Smooth muscle cell (in vitro differentiated cells): ENCODE results near the gene SPATC1L. TPM values are rescaled to one million over a fixed set of nuclear protein-coding genes. Genes with fewer than 3 reads are reported as not detected.

ENCODE experiments used
- DNase-seq: peaks from one replicate; lab custom pipeline; 2025; ENCODE audit not compliant: unreplicated experiment; lab: John Stamatoyannopoulos, UW
- H2AFZ ChIP-seq: fragments of 200-600 bp; sonication (generic); 2 replicates; pipeline ENCODE4 v1.6.0; 2016; ENCODE audit warnings: antibody characterized with exemption, low read depth, mild to moderate bottlenecking
- H3F3A ChIP-seq: fragments of 200-600 bp; sonication (generic); 2 replicates; pipeline ENCODE4 v1.6.0; 2017; ENCODE audit warnings: antibody characterized with exemption, low read depth
- H3K27ac ChIP-seq: fragments of 200-600 bp; sonication (generic); 2 replicates; pipeline ENCODE4 v1.5.1; 2016; ENCODE audit warnings: low read depth, mild to moderate bottlenecking
- H3K27me3 ChIP-seq: fragments of 200-600 bp; sonication (generic); 2 replicates; pipeline ENCODE4 v1.6.1; 2016; ENCODE audit warnings: low read depth, mild to moderate bottlenecking
- H3K36me3 ChIP-seq: fragments of 200-600 bp; sonication (generic); 2 replicates; pipeline ENCODE4 v1.5.1; 2016; ENCODE audit warnings: low read depth
- H3K4me1 ChIP-seq: fragments of 200-600 bp; sonication (generic); 2 replicates; pipeline ENCODE4 v1.5.1; 2016; ENCODE audit warnings: low read depth
- H3K4me2 ChIP-seq: fragments of 200-600 bp; sonication (generic); 2 replicates; pipeline ENCODE4 v1.6.0; 2016; ENCODE audit warnings: mild to moderate bottlenecking
- H3K4me3 ChIP-seq: fragments of 200-600 bp; sonication (generic); 2 replicates; pipeline ENCODE4 v1.5.1; 2016; ENCODE audit warnings: mild to moderate bottlenecking
- H3K79me2 ChIP-seq: fragments of 200-600 bp; sonication (generic); 2 replicates; pipeline ENCODE4 v1.6.0; 2016; ENCODE audit warnings: low read depth, mild to moderate bottlenecking
- H3K9ac ChIP-seq: fragments of 200-600 bp; sonication (generic); 2 replicates; pipeline ENCODE4 v1.6.0; 2016; ENCODE audit warnings: low read depth
- H3K9me3 ChIP-seq: fragments of 200-600 bp; sonication (generic); replicated peaks from 2 replicates; pipeline ENCODE4 v1.5.1; 2016; ENCODE audit warnings: low read depth
- H4K20me1 ChIP-seq: fragments of 200-600 bp; sonication (generic); 2 replicates; pipeline ENCODE4 v1.6.0; 2016; ENCODE audit warnings: low read depth
- WGBS: methylation state at CpG from one replicate; pipeline ENCODE4 v1.1.7; 2016; ENCODE audit warnings: low lambda C conversion rate; 5-methylcytosine and 5-hydroxymethylcytosine counted together
- polyA plus RNA-seq: library from polyadenylated mRNA; unstranded; fragments of >200 nt; fragmentation: Nextera tagmentation; extraction: Ambion mirVana; gene quantifications from 2 replicates; pipeline ENCODE4 v1.2.1, GENCODE V29; 2016
- total RNA-seq: library from RNA; depleted of rRNA; stranded (reverse); fragments of >200 nt; gene quantifications from 2 replicates; pipeline ENCODE4 v1.2.3, GENCODE V29; 2014
- TF ChIP-seq, protein P1 (sequence below): fragments of 200-600 bp; sonication (generic); IDR thresholded peaks from 2 replicates; pipeline ENCODE4 v1.5.1; 2017; ENCODE audit warnings: borderline replicate concordance, mild to moderate bottlenecking, antibody characterized with exemption; ENCODE audit not compliant: insufficient read depth, poor library complexity, severe bottlenecking

SPATC1L gene
- total and polyA plus RNA-seq, 2 experiments from 2014 or later, result 6.4 to 36.5 TPM

DNA sequence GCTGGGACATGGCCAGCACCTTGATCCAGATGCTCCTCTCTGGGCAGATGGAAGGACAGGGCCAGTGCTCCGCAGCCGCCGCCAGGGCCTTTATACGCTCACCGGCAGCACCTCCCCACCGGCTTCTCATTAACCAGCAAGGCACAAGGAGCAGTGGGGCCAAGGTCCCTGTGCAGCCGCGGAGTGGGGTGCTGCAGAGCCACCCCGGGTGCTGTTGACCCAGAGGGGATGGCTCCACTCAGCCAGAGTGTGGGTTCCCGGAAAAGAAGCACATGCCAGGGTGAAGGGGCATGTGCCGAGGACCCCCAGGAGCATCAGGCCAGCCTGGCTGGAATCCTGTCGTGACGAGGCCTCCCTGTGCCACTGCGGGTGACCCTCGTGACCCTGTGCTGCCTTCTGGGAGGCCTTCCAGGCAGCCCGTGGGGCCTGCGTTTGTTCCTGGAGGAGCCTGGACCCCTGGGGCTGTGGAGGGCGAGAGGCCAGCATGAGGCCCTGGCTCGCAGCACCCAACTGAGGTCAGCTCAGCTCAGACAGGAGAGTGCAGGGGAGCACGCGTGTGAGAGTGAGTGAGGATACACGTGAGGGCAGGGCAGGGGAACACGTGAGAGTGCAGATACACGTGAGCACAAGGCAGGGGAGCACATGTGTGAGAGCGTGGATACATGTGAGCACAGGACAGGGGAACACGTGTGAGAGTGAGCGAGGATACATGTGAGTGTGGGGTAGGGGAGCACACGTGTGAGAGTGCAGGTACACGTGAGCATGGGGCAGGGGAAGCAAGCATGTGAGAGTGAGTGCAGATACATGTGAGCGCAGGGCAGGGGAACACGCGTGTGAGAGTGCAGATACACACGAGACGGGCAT lies 28.5 kb downstream of the SPATC1L start, which contains the start of gene FTCD:
FTCD (minus strand) TSS at position 66 of the 864 bp plus-strand sequence; CDS start at position 10, 56 bp downstream.
- DNase-seq, result no peak
- H2AFZ ChIP-seq, result no peak within 1 kb of the TSS
- peaks cover 9% of the 10 kb centered on the region for H3K4me1 ChIP-seq
- H3K4me2 ChIP-seq, result no peak within 1 kb of the TSS
- TF ChIP-seq, protein P1, sequence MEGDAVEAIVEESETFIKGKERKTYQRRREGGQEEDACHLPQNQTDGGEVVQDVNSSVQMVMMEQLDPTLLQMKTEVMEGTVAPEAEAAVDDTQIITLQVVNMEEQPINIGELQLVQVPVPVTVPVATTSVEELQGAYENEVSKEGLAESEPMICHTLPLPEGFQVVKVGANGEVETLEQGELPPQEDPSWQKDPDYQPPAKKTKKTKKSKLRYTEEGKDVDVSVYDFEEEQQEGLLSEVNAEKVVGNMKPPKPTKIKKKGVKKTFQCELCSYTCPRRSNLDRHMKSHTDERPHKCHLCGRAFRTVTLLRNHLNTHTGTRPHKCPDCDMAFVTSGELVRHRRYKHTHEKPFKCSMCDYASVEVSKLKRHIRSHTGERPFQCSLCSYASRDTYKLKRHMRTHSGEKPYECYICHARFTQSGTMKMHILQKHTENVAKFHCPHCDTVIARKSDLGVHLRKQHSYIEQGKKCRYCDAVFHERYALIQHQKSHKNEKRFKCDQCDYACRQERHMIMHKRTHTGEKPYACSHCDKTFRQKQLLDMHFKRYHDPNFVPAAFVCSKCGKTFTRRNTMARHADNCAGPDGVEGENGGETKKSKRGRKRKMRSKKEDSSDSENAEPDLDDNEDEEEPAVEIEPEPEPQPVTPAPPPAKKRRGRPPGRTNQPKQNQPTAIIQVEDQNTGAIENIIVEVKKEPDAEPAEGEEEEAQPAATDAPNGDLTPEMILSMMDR, result no peak
- H3K27ac ChIP-seq, result no peak within 1 kb of the TSS
- no peaks in the 10 kb centered on the region for H3K9me3 ChIP-seq
- 96% methylated on average over 31 of the region's 34 CpGs for WGBS
- no peaks in the 10 kb centered on the region for H3K36me3 ChIP-seq
- H4K20me1 ChIP-seq, result no peaks in the 10 kb centered on the region
- no peak within 1 kb of the TSS for H3K4me3 ChIP-seq
- H3K27me3 ChIP-seq, result no peaks in the 10 kb centered on the region
- H3F3A ChIP-seq, result no peaks in the 10 kb centered on the region
- H3K79me2 ChIP-seq, result no peaks in the 10 kb centered on the region
- H3K9ac ChIP-seq, result no peak within 1 kb of the TSS

DNA sequence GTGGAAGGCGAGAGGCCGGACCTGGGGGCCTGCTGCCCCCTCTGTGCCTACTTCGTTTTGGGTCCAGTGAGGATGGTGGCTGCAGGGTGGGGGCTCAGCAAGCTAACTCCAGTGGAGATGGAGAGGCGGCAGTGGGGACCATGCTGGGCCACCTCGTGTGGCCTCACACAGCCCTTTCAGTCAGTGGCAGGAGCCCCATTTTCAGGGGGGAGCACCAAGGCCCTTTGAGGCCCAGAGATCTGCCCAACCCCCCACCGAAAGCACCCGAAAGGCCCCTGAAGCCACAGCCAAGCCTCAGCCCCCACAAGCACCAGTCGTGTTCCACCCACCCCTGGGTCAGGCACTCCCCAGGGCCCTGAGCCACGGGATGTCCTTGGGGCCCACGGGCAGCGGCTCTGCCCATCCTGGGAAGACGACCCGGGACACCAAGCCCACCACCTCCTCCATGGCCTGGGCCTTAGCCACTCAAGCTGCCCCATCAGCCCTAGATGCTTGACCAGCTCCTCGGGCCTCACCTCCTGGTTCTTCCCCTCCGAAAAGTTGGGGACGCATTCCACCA lies 29.2 kb downstream of the SPATC1L start:
- H3K9ac ChIP-seq, result no peak overlapping the region
- no peaks in the 10 kb centered on the region for H3F3A ChIP-seq
- no peak overlapping the region for H2AFZ ChIP-seq
- H3K27ac ChIP-seq, result no peak overlapping the region
- no peaks in the 10 kb centered on the region for H3K27me3 ChIP-seq
- no peak overlapping the region for H3K4me3 ChIP-seq
- H3K36me3 ChIP-seq, result no peaks in the 10 kb centered on the region
- H3K79me2 ChIP-seq, result no peaks in the 10 kb centered on the region
- WGBS, result 95% methylated on average over 14 of the region's 16 CpGs
- no peaks in the 10 kb centered on the region for H3K9me3 ChIP-seq
- no peaks in the 10 kb centered on the region for H4K20me1 ChIP-seq
- no peak overlapping the region for H3K4me2 ChIP-seq
- peaks cover 9% of the 10 kb centered on the region for H3K4me1 ChIP-seq
- DNase-seq, result no peak
- TF ChIP-seq, protein P1, result no peak

DNA sequence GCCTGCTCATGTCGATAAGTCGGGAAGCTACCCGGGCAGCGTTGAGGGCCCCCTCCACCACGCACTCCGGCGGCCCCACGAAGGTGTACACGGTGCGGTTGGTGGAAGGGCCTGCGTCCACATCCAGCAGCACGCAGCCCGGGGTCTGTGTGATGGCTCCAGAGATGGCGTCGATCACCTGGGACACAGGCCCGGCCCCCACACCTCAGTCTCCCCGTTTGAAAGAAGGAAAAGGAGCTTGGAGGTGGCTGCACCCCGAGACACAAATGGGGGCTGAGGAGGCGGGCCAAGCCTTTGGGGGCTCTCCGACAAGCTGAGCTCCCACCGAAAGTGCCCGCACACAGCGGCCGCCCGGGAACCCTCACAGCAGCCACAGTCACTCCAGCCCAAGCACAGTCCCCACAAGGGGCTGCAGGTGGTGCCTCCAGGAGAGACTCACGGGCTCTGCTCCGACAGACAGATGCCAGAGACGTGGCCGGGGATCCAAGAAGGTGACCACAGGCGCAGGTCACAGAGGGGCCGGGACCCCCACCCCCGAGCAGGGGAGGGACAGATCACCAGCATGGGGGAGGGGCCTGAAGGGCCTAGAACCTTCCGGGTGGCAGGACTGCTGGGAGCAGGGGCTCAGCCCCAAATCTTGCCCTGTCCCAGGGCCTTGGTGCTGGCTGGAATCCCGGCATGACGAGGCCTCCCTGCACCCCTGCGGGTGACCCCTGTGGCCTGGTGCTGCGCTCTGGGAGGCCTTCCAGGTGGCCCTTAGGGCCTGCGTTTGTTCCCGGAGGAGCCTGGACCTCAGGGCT lies 29.9 kb downstream of the SPATC1L start:
- DNase-seq, result no peak
- TF ChIP-seq, protein P1, result no peak
- no peaks in the 10 kb centered on the region for H3K36me3 ChIP-seq
- H3K79me2 ChIP-seq, result no peaks in the 10 kb centered on the region
- H3K4me1 ChIP-seq, result peaks cover 9% of the 10 kb centered on the region
- no peak overlapping the region for H3K27ac ChIP-seq
- no peak overlapping the region for H3K4me2 ChIP-seq
- H3K9ac ChIP-seq, result no peak overlapping the region
- H3K27me3 ChIP-seq, result no peaks in the 10 kb centered on the region
- H2AFZ ChIP-seq, result no peak overlapping the region
- H3F3A ChIP-seq, result no peaks in the 10 kb centered on the region
- H3K4me3 ChIP-seq, result no peak overlapping the region
- 93% methylated on average over 39 of the region's 39 CpGs for WGBS
- no peaks in the 10 kb centered on the region for H3K9me3 ChIP-seq
- H4K20me1 ChIP-seq, result no peaks in the 10 kb centered on the region
